Endothelial cell of umbilical vein (primary cell): ENCODE data around the gene KIZ.

Experiments
- CTCF ChIP-seq, 2 donors: IDR thresholded peaks; 1 replicate in 1 of 2; 2 replicates in 1 of 2; pipeline ENCODE4 v1.5.1; 2011; ENCODE audit warnings: low read length in 2 of 2, mild to moderate bottlenecking in 2 of 2, moderate library complexity in 2 of 2, control low read depth in 1 of 2, inconsistent platforms in 1 of 2, low read depth in 1 of 2; ENCODE audit not compliant: insufficient read depth in 1 of 2; ENCODE audit errors: extremely low read depth in 1 of 2
- EZH2 ChIP-seq: IDR thresholded peaks from 2 replicates; pipeline ENCODE4 v1.6.1; 2012; ENCODE audit warnings: borderline replicate concordance, low read depth, mild to moderate bottlenecking, moderate library complexity, low read length, inconsistent platforms; ENCODE audit not compliant: severe bottlenecking
- GATA2 ChIP-seq: IDR thresholded peaks from 2 replicates; pipeline ENCODE4 v1.7.0; 2011; ENCODE audit warnings: low read depth, mild to moderate bottlenecking, moderate library complexity, mixed read lengths, low read length; ENCODE audit not compliant: insufficient read length, insufficient read depth
- MAX ChIP-seq: IDR thresholded peaks from 2 replicates; pipeline ENCODE4 v1.6.1; 2011; ENCODE audit not compliant: insufficient read depth, insufficient read length
- POLR2A ChIP-seq: IDR thresholded peaks from 2 replicates; pipeline ENCODE4 v1.6.1; 2012; ENCODE audit warnings: low read depth, mild to moderate bottlenecking, control low read depth, low read length

GRCh38 chr20:21289651-21290050 is 163.8 kb downstream of the KIZ start:
- TF ChIP-seq MAX = no peak
- TF ChIP-seq CTCF (IDR thresholded peaks at IDR 0.05; ENCODE audit: extremely low read depth in 1 of 2, insufficient read depth in 1 of 2, low read depth in 1 of 2, low read length in 2 of 2) = no peak
- TF ChIP-seq POLR2A = no peak
- TF ChIP-seq GATA2 = no peak
- TF ChIP-seq EZH2 = no peak
